CD14-positive monocyte (primary cell): ENCODE results near the gene CDAN1. TPM values are rescaled to one million over a fixed set of nuclear protein-coding genes. Genes with fewer than 3 reads are reported as not detected.

ENCODE experiments used
- DNase-seq, 3 donors: peaks; one replicate each; pipeline ENCODE4 v3.0.0-alpha.2; 2011 to 2022
- H2AFZ ChIP-seq: 2 replicates; pipeline ENCODE4 v1.6.0; 2012; ENCODE audit warnings: mild to moderate bottlenecking, low read depth, low read length, inconsistent platforms; ENCODE audit not compliant: insufficient read depth, poor library complexity, severe bottlenecking
- H3K27ac ChIP-seq, 2 donors: 1 replicate in 1 of 2; 2 replicates in 1 of 2; pipeline ENCODE4 v1.5.1; 2012 to 2013; ENCODE audit warnings: low read length in 2 of 2, control low read depth in 1 of 2, inconsistent platforms in 1 of 2, low read depth in 1 of 2, mild to moderate bottlenecking in 1 of 2
- H3K27me3 ChIP-seq, 2 donors: one replicate each; pipeline versions ENCODE4 v1.6.0 to v1.6.1; 2011 to 2013; ENCODE audit warnings: low read length in 2 of 2; ENCODE audit not compliant: control insufficient read depth in 2 of 2, insufficient read depth in 2 of 2
- H3K36me3 ChIP-seq, 2 donors: replicated peaks in 1 of 2; 1 replicate in 1 of 2; 2 replicates in 1 of 2; pipeline versions ENCODE4 v1.5.1 to v1.6.1; 2012 to 2013; ENCODE audit warnings: low read length in 2 of 2, control low read depth in 1 of 2, inconsistent platforms in 1 of 2, mild to moderate bottlenecking in 1 of 2; ENCODE audit not compliant: insufficient read depth in 2 of 2, control insufficient read depth in 1 of 2
- H3K4me1 ChIP-seq, 2 donors: 1 replicate in 1 of 2; 2 replicates in 1 of 2; pipeline versions ENCODE4 v1.5.1 to v1.6.1; 2012 to 2013; ENCODE audit warnings: low read length in 2 of 2, control low read depth in 1 of 2, inconsistent platforms in 1 of 2, mild to moderate bottlenecking in 1 of 2, moderate library complexity in 1 of 2; ENCODE audit not compliant: insufficient read depth in 2 of 2, control insufficient read depth in 1 of 2
- H3K4me2 ChIP-seq: replicated peaks from 2 replicates; pipeline ENCODE3; 2012; ENCODE audit warnings: low read length, moderate library complexity, mild to moderate bottlenecking; ENCODE audit not compliant: poor library complexity, severe bottlenecking; ENCODE audit errors: extremely low read depth
- H3K4me3 ChIP-seq, 3 experiments: fragments of 200-600 bp in 1 of 3; sonication (generic) in 1 of 3; replicated peaks in 1 of 3; 1 replicate in 2 of 3; 2 replicates in 1 of 3; pipeline ENCODE4 v1.5.1; 2011 to 2013; ENCODE audit warnings: low read length in 3 of 3, mild to moderate bottlenecking in 3 of 3, control low read depth in 2 of 3, low read depth in 2 of 3, inconsistent platforms in 1 of 3, moderate library complexity in 1 of 3
- H3K79me2 ChIP-seq: 2 replicates; pipeline ENCODE4 v1.6.0; 2012; ENCODE audit warnings: mild to moderate bottlenecking, control low read depth, inconsistent platforms, low read length, moderate library complexity; ENCODE audit not compliant: insufficient read depth
- H3K9ac ChIP-seq: 2 replicates; pipeline ENCODE4 v1.6.0; 2017; ENCODE audit warnings: low read length, mild to moderate bottlenecking; ENCODE audit not compliant: insufficient read depth, poor library complexity, severe bottlenecking
- H3K9me3 ChIP-seq, 2 donors: replicated peaks in 1 of 2; 1 replicate in 1 of 2; 2 replicates in 1 of 2; pipeline versions ENCODE4 v1.5.1 to v1.6.1; 2012 to 2013; ENCODE audit warnings: low read length in 2 of 2, control low read depth in 1 of 2; ENCODE audit not compliant: control insufficient read depth in 1 of 2, insufficient read depth in 1 of 2
- H4K20me1 ChIP-seq: 2 replicates; pipeline ENCODE4 v1.6.0; 2012; ENCODE audit warnings: mild to moderate bottlenecking, low read length, control low read depth, moderate library complexity; ENCODE audit not compliant: insufficient read depth
- H3K27ac Mint-ChIP-seq, 7 donors: one replicate each; pipeline ENCODE4 v1.8.0; 2020; ENCODE audit warnings: mild to moderate bottlenecking in 7 of 7, mixed read lengths in 7 of 7, moderate library complexity in 6 of 7, inconsistent platforms in 2 of 7
- H3K27me3 Mint-ChIP-seq, 3 donors: one replicate each; pipeline ENCODE4 v1.8.0; 2021 to 2022; ENCODE audit warnings: low read depth in 3 of 3, mild to moderate bottlenecking in 3 of 3, mixed read lengths in 3 of 3, moderate library complexity in 3 of 3, inconsistent platforms in 1 of 3
- H3K36me3 Mint-ChIP-seq, 2 donors: one replicate each; pipeline ENCODE4 v1.8.0; 2020; ENCODE audit warnings: mixed read lengths in 2 of 2, inconsistent platforms in 1 of 2, mild to moderate bottlenecking in 1 of 2
- H3K4me1 Mint-ChIP-seq: one replicate; pipeline ENCODE4 v1.8.0; 2020; ENCODE audit warnings: mild to moderate bottlenecking, mixed read lengths
- H3K4me3 Mint-ChIP-seq, 2 donors: one replicate each; pipeline ENCODE4 v1.8.0; 2020; ENCODE audit warnings: mild to moderate bottlenecking in 2 of 2, mixed read lengths in 2 of 2, moderate library complexity in 1 of 2
- H3K9me3 Mint-ChIP-seq, 7 donors: one replicate each; pipeline ENCODE4 v1.8.0; 2020 to 2022; ENCODE audit warnings: mixed read lengths in 7 of 7, mild to moderate bottlenecking in 6 of 7, moderate library complexity in 6 of 7, inconsistent platforms in 2 of 7
- WGBS: methylation state at CpG from one replicate; pipeline ENCODE4 v1.1.5; 2013; ENCODE audit warnings: missing lambda C conversion rate; ENCODE audit not compliant: insufficient coverage; 5-methylcytosine and 5-hydroxymethylcytosine counted together
- intact Hi-C, 2 donors: fragments of 100-400 bp; cut with micrococcal nuclease; formaldehyde crosslinking; loops; one replicate each; pipeline versions ENCODE4 v1.15.0 to v1.15.1; 2023
- polyA plus RNA-seq, 3 donors: library from polyadenylated mRNA; depleted of rRNA in 1 of 3; unstranded in 2 of 3; stranded (reverse) in 1 of 3; fragments of 300-500 nt in 2 of 3; fragments of >200 nt in 1 of 3; fragmentation: Illumina TruSeq in 2 of 3; gene quantifications; 1 replicate in 2 of 3; 2 replicates in 1 of 3; pipeline ENCODE4 v1.2.3, GENCODE V29; 2012 to 2021
- TF ChIP-seq, protein P1 (sequence below): fragments of 200-600 bp; IDR thresholded peaks from one replicate; pipeline ENCODE4 v1.8.0; 2022; ENCODE audit warnings: antibody characterized with exemption, mild to moderate bottlenecking

Gene CDAN1
- polyA plus RNA-seq, 3 donors: 1.1 to 6.3 (median 2.2) TPM

- no peak overlapping the region for H3K27ac ChIP-seq
- no peak overlapping the region for H3K4me3 Mint-ChIP-seq
- intact Hi-C loops: no loop called here
- no peaks in the 10 kb centered on the region for H3K79me2 ChIP-seq
- H3K27ac Mint-ChIP-seq: peak overlapping the region in 4 of 7 donors; percentile 7 to 64 (median 40)
- H3K4me3 ChIP-seq: no peak overlapping the region
- peaks cover 76 to 89% of the 10 kb centered on the region in 2 donors for H3K36me3 ChIP-seq
- H3K27me3 Mint-ChIP-seq: no peaks in the 10 kb centered on the region
- 100% methylated on average over 5 of the region's 12 CpGs for WGBS
- DNase-seq: no peak
- TF ChIP-seq, protein P1, sequence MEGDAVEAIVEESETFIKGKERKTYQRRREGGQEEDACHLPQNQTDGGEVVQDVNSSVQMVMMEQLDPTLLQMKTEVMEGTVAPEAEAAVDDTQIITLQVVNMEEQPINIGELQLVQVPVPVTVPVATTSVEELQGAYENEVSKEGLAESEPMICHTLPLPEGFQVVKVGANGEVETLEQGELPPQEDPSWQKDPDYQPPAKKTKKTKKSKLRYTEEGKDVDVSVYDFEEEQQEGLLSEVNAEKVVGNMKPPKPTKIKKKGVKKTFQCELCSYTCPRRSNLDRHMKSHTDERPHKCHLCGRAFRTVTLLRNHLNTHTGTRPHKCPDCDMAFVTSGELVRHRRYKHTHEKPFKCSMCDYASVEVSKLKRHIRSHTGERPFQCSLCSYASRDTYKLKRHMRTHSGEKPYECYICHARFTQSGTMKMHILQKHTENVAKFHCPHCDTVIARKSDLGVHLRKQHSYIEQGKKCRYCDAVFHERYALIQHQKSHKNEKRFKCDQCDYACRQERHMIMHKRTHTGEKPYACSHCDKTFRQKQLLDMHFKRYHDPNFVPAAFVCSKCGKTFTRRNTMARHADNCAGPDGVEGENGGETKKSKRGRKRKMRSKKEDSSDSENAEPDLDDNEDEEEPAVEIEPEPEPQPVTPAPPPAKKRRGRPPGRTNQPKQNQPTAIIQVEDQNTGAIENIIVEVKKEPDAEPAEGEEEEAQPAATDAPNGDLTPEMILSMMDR: no peak
- no peaks in the 10 kb centered on the region for H3K4me1 Mint-ChIP-seq
- no peak overlapping the region for H3K9ac ChIP-seq
- H3K9me3 Mint-ChIP-seq: no peaks in the 10 kb centered on the region
- H4K20me1 ChIP-seq: no peaks in the 10 kb centered on the region
- H3K4me2 ChIP-seq: no peak overlapping the region
- H2AFZ ChIP-seq: no peak overlapping the region
- no peaks in the 10 kb centered on the region for H3K9me3 ChIP-seq
- no peaks in the 10 kb centered on the region for H3K4me1 ChIP-seq
- peaks cover 72 to 92% of the 10 kb centered on the region in 2 donors for H3K36me3 Mint-ChIP-seq
- no peaks in the 10 kb centered on the region for H3K27me3 ChIP-seq
Measured at GRCh38 chr15:42725331-42725903, 11.5 kb downstream of the CDAN1 start.

DNA sequence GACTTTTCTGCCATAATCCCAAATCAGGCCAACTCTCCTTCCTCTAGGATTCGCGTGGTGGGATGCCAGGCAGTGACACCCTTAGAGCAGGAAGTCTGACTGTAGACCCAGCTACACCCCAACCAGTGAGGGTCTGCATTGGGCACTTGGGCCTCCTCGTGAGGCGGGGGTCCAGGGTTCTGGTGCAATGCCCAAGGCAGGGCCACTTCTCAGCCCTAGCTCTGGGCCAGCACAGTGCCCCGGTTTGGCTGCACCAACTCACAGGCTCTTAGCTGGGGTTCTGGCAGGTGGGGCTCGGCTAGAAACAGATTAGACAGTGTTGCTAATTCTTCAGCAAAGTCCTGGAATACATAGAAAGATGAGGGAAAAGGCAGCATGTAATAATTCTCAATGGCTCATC lies 12.7 kb downstream of the CDAN1 start:
- no peak overlapping the region for H3K4me3 ChIP-seq
- Mint-ChIP-seq H3K9me3 (no peaks in the 10 kb centered on the region), H3K27ac (no peak overlapping the region), H3K36me3 (peaks cover 68 to 88% of the 10 kb centered on the region in 2 donors), H3K4me1 (no peaks in the 10 kb centered on the region), H3K27me3 (no peaks in the 10 kb centered on the region), H3K4me3 (no peak overlapping the region)
- no peaks in the 10 kb centered on the region for H3K27me3 ChIP-seq
- H2AFZ ChIP-seq: no peak overlapping the region
- no peaks in the 10 kb centered on the region for H4K20me1 ChIP-seq
- H3K4me1 ChIP-seq: no peaks in the 10 kb centered on the region
- 98% methylated on average over 5 of the region's 6 CpGs for WGBS
- H3K27ac ChIP-seq: no peak overlapping the region
- H3K9me3 ChIP-seq: no peaks in the 10 kb centered on the region
- intact Hi-C loops: no loop called here
- peaks cover 71 to 91% of the 10 kb centered on the region in 2 donors for H3K36me3 ChIP-seq
- no peak for DNase-seq
- TF ChIP-seq, protein P1: no peak
- H3K9ac ChIP-seq: no peak overlapping the region
- no peaks in the 10 kb centered on the region for H3K79me2 ChIP-seq
- no peak overlapping the region for H3K4me2 ChIP-seq
